Glomerular visceral epithelial cell (primary cell): ENCODE data around the gene PRDM15.

Source experiments
- DNase-seq: peaks from one replicate; pipeline ENCODE4 v3.0.0-alpha.2; 2016; ENCODE audit errors: extremely low spot score

Gene PRDM15

GRCh38 chr21:41879190-41879998, at the start of gene PRDM15:
Gene PRDM15, minus strand, starts transcription at chr21:41879344. Its CDS starts 18,981 bp downstream, at chr21:41860363.
- DNase-seq, result peak; percentile 77

DNA sequence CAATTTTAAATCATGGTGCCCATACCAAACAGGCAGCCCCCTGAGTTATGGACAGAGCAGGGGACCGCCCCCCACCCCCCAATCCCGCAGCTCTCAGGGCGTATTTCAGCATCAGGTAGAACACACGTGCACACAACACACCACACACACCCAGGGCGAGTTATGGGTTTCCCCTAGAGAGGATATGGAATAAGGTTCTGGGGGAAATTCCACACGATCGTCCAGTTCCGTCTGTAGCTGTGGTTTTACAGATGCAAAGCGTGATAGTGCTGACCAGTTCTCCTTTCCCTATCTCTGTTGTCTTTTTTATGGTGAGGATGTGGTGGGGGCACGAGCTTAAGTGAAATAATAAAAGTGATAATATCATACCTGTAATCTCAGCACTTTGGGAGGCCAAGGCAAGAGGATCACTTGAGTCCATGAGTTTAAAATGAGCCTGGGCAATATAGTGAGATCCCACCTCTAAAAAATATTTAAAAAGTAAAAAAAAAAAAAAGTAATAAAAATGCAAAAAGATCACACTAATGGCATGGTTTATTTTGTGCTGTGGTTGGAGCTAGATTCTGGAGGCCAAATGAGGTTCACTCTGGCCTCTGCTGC, 49.6 kb upstream of the PRDM15 start:
- DNase-seq, result peak; percentile 21

GRCh38 chr21:41927727-41928409, 48.7 kb upstream of the PRDM15 start:
- DNase-seq, result no peak

DNA sequence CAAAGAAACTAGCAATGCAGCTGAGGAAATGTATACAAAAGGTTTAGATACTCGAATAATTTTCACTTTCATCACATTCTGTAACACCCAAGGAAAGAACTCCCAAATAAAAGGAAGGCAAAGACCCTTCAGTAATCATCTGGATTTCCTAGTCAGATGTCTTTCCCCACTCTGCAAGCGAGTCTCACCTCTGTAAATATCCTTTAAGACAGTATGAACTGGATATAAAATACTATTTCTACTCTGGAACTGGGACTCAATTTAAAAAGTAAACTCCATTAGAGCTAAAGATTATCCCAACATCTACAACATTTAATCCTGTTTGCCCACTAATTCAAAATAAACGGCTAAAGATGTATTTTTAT, 47.6 kb upstream of the PRDM15 start:
- DNase-seq, result no peak

GRCh38 chr21:41926117-41926806, 47.1 kb upstream of the PRDM15 start:
- peak; percentile 36 for DNase-seq

DNA sequence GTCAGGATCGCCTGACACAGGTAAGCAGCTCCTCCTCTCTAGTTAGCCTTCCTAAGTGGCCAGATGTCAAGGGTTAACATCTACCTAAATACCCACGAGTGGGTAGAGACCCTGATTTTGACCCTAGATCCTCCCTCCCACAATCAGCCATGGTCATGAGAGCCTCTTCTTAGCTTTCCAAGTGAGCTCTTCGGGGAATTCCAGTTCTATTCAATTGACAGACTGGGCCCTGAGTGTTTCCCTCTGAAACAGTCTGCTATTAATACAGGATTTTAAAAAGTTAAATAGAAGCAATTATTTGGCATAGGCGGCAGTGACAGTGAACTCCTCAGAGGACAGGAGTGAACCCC, 46.6 kb upstream of the PRDM15 start:
- DNase-seq, result no peak

DNA sequence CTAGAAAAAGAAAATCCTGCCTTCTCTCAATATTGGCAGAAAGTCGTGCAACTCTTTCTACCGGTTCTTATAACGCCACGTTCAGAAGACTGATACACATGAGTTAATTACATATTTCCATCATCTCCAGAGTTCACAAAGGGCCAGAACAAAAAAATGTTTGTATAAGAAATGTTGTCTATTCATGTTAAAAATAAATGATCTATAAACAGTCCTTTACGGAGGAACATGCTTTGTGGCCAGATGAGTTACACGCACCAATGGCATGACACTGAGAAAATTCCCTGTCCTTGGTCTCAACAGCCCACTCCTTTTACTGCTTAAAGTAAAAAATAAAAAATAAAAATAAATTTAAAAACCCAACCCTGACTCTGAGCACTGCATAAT, 45.2 kb upstream of the PRDM15 start:
- DNase-seq, result no peak

DNA sequence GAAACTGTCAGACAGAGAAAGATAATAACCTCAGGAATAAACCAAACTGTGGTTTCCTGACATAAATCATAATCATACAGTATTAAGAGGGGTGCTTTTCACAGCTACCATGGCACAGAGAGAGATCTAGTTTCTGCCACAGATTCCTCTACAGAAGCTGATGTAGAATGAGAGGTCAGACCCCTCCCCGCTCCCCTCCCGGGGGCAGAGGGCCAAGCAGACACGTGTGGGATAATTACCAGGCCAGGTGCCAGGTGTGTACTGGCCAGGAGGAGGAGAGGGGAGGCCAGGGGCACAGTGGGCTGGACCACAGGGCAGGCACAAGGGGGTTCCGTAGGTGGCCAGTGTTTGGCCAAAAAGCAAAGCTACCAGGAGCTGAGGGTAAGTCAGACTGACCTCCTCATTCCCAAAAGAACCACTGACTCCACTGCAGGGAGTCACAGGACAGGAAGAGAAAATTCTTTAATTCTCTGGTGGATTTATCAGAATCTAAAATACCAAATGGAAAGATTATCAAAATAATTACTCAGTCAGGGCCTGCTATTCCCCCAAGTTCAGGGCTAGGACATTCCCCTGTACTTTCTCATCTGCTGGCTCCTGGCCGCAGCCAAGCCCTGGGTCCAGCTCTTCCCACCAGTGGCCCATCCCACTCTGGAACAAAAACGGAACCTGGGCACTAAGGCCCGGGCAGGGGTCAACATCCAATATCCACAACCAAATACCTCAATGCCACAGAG, 44.7 kb upstream of the PRDM15 start:
- DNase-seq, result no peak

GRCh38 chr21:41923186-41923585, 44.0 kb upstream of the PRDM15 start:
- DNase-seq, result no peak

DNA sequence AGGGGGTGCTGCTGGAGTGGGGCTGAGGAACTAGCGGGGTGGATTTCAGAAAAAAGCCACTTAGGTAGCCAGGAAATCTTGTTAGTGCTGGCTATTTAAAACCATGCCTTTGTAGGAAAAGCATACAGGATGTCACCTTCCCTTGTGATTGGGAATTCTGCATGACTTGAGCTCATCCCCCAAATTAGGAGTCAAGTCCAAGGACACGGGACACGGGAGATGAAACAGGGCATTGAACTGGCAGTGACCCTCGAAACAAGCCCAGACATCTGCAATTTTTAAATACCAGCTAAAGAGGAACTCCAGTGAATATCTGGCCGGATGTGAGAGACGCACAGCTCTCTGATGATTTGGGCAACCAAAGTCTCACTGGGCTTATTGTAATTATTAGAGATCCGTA, 41.9 kb upstream of the PRDM15 start:
- no peak for DNase-seq

- DNase-seq, result no peak
Measured at GRCh38 chr21:41920476-41920875, 41.3 kb upstream of the PRDM15 start.

DNA sequence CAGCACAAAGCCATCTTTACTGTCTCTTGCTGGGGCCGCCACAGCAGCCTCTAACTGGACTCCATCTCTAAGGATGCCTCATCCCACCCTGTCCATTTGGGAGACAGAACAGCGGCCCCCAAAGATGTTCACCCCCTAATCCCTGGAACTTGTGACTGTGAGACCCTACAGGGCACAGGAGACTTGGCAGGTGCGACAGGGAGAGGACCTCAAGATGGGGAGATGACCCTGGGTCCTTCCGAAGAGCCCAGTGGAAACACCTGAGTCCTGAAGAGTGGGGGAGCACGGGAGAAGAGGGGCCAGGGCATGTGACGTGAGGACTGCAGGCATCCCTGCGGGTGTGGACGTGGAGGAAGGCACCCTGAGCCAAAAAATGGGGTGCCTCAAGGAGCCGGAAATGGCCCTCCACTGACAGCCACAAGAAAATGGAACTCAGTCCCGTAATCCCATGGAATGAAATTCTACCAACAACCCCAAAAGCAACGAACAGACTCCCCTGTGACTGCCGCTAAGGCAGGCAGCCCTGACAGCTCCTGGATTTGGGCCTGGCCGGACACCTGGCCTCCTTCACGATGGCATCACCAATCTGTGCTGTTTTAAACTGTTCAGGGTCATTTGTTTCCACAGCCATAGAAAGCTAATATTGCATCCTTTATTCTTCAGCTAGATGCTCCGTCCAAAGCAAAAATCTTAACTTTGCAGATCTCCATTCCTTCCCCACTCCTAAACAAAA, 40.7 kb upstream of the PRDM15 start:
- DNase-seq, result no peak

DNA sequence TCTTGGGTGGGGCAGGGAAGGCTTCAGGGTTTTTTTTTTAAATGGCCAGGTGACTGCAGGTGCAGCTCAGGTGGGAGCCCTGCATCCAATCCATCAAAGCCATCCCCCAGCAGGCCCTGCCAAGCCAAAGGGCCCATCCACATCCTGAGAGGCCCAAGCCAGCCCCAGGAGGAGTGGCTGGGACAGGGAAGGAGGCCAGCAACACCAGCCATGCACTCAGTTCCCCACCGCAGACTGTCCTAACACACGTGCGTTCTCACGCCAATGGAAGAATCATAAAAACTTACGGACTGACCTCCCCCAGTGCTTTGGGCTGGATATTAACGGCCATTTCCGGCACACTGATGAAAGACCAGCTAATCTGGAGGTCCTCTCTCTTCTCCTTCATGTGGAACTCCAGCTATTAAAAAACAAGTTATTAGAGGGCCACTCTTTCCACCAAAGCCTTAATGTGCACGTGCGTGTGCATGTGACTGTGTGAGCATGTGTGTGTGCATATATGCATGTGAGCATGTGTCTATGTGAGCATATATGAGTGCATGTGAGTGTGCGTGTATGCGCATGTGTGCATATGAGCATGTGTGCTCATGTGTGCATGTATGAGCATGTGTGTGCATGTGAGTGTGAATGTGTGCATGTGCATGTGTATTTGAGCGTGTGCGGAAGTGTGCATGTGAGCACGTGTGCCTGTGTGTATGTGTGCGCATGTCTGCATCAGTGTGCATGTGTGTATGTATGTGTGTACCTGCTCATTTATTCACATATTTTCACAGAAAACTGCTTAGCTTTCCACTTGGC, 39.6 kb upstream of the PRDM15 start:
- DNase-seq, result no peak

- DNase-seq, result no peak
Measured at GRCh38 chr21:41917531-41917930, 38.4 kb upstream of the PRDM15 start.

DNA sequence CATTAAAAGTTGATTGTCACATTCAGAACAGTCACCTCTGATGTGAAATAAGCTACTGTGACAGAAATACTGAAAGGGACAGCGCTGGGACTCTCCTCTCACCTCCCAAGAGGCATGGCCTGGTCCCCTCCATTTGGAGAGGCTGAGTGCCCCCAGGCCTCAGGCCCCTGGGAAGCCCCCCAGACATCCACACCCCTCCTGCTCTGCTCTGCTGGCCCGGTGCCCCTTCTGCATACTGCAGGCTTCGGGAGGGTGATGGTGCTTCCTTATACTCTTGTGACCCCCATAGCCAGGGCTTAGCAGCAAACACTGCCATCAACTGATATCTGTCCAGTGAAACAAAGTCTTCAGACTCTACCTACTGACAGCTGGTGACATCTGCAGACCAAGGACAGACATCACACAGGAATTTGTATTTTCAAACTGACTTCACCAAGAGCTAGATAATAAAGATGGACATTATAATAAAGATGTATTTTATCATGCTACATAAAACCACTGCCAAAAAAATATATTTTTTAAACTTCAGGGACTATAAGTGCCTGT, 37.8 kb upstream of the PRDM15 start:
- no peak for DNase-seq

- DNase-seq, result no peak
Measured at GRCh38 chr21:41914965-41915364, 35.8 kb upstream of the PRDM15 start.

- no peak for DNase-seq
Measured at GRCh38 chr21:41914358-41914757, 35.2 kb upstream of the PRDM15 start.

DNA sequence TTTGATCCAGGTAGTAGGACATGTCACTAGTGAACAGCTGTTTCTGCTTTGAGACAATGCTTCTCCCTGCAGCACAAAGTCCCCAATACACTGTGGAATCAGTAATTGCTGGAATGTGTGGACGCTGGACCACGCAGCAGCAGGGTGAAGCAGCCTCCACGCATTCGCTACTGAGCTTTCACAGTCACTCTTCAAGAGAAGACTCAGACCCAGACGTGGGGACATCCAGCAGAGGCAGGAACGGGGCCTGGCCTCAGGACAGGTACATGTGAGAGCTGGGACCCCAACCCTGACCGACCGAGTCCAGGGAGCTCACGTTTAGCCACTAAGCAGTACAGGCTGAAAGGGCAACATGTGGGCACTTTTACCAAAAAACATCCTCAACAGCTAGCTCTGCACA, 34.1 kb upstream of the PRDM15 start:
- no peak for DNase-seq

DNA sequence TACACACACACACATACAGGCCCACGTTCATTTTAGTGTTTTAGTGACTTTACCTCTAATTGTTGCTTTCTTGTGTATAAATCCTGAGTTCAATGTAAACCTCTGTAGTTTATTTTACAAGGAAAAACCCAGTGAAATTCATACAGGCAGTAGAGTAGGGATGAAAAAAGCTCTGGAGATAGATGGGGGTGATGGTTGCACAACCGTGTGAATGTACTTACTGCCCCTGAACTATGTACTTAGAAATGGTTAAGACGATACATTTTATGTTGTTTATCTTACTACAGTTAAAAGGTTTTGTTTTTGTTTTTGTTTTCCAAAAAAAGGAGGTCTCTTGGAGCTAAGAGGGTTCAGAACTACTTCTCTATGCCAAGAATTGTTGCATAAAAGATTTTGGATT, 29.7 kb upstream of the PRDM15 start:
- DNase-seq, result no peak
